Islet of Langerhans (tissue), 1 donor: ENCODE measurements around the gene E2F2.

Experiments
- FAIRE-seq: peaks from one replicate; lab custom pipeline; 2011; peaks lifted over from hg19 to GRCh38; lab: Jason Lieb, UNC

The E2F2 gene

GRCh38 chr1:23530747-23531561, at the start of gene E2F2:
Gene E2F2, minus strand, starts transcription at chr1:23531233. Its CDS starts 440 bp downstream, at chr1:23530793.
- no peak for FAIRE-seq

DNA sequence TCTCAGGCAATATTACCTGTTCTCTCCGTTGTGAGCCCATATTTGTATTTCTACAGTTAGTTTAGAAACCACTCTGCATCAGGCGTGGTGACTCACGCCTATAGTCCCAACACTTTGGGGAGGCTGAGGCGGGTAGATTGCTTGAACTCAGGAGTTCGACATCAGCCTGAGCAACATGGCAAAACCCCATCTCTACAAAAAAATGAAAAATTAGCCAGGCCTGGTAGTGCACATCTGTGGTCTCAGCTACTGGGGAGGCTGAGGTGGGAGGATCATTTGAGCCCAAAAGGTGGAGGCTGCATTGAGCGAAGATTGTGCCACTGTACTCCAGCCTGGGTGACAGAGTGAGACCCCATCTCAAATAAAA, 47.9 kb upstream of the E2F2 start:
- FAIRE-seq = no peak

- no peak for FAIRE-seq
These were observed 47.4 kb upstream of the E2F2 start for GRCh38 chr1:23578311-23578996.

- FAIRE-seq = no peak
These were observed 46.3 kb upstream of the E2F2 start for GRCh38 chr1:23577056-23578004.

GRCh38 chr1:23576338-23577055, 45.5 kb upstream of the E2F2 start:
- FAIRE-seq = no peak

- no peak for FAIRE-seq
These were observed 44.3 kb upstream of the E2F2 start for GRCh38 chr1:23575226-23575810.

- FAIRE-seq = no peak
These were observed 43.3 kb upstream of the E2F2 start for GRCh38 chr1:23574265-23574754.

DNA sequence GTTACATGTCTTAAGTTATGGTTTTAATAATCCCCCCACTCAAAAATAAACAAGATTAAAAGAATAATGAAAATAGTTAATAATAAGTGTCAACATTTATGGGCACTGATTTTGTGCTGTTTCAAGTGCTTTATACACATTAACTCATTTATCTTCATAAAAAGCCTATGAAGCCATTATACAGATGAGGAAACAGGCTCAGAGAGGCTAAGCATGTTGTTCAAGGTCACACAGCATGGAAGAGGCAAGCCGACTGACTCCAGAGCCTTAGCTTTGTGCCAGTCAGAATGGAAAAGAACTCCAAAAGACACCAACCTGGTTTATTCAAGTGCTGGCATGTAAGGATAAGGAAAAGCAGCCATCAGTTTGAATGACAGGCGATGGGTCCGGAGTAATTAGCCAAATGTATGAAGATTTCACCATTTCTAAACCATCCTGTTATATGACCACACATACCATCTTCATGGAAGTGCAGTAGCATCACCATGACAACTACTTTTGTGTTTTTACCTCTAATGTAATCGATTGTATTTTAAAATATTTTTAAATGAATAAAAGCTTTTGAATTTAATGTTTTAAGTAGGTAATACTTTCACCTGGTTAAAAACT, 42.6 kb upstream of the E2F2 start:
- FAIRE-seq = no peak

DNA sequence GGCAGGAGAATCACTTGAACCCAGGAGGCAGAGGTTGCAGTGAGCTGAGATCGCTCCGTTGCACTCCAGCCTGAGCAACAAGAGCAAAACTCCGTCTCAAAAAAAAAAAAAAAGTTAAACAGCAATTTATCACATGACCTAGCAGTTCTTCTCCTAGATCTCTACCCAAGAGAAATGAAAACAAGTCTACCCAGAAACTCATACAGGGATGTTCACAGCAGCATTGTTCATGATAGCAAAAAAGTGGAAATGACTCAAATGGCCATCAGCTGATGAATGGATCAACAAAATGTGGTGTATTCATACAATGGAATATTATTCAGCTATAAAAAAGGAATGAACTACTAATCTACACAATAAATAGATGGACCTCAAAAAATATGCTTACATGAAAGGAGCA, 40.4 kb upstream of the E2F2 start:
- no peak for FAIRE-seq

DNA sequence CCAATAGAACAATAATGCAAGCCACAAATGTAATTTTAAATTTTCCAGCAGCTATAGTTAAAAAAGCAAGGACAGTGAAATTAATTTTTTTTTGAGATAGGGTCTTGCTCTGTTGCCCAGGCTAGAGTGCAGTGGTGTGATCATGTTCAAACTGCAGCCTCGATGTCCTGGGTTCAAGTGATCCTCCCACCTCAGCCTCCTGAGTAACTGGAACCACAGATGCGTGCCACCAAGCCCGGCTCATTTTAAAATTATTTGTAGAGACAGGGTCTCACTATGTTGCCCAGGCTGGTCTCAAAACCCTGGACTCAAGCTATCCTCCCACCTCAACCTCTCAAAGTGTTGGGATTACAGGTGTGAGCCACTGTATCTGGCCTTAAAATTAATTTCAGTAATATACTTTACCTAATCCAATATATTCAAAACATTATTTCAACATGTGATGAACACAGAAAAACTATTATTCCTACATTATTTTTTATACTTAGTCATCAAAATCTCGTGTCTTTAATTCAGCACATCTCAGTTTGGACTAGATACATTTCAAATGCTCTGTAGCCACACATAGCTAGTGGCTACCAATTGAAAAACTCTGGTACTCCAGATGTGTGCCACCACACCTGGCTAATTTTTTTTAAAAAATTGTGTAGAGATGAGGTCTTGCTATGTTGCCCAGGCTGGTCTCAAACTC, 39.1 kb upstream of the E2F2 start:
- FAIRE-seq = no peak

GRCh38 chr1:23568608-23569383, 37.8 kb upstream of the E2F2 start:
- FAIRE-seq = no peak

DNA sequence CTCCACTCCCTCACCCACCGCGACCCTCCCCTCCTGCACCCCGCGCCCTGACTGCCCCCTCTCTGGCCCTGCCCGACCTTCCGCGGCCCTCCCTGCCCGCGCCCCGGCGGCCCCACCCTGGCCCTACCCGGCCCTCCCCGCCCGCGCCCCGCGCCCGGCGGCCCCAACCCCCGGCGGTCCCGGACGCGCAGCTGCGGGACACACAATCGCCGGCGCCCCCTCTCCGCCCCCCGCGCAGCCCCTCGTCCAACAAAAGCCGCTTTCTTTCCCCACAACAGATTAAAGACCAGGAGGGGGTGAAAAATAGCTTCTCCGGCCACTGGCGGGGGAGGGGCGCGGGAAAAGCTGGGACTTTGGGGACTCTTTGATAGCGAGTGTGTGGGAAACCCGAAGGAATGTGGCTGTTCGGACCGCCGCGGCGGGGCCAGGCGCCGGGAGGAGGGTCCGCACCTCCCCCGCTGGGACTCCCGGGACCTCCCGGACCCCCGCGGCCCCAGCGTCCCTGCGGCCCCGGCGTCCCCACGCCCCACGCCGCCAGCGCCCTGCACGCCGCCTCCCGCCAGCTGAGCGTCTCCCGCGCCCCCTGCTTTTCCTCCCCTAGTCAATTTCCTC, 37.1 kb upstream of the E2F2 start:
- FAIRE-seq = no peak

- FAIRE-seq = no peak
These were observed 36.6 kb upstream of the E2F2 start for GRCh38 chr1:23567629-23567995.

DNA sequence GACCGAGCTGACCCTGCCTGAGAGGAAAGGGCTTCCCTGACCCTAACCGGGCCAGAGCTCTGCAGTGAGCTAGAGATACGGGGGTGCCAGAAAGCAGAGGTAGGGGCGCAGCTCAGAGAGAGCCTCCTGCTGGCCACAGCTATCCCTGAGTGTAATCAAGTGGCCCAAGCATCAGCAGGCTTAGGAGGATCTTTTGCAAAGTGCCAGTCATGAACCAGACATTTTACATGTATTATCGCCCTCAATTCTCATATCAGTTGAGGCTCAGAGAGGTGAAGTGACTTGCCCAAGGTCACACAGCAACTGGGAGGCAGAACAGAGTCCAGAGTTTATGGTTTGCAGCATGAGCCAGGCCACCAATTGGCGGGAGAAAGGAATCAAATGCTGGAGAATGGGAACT, 35.3 kb upstream of the E2F2 start:
- no peak for FAIRE-seq

GRCh38 chr1:23565776-23566175, 34.7 kb upstream of the E2F2 start:
- no peak for FAIRE-seq

- no peak for FAIRE-seq
These were observed 33.6 kb upstream of the E2F2 start for GRCh38 chr1:23564529-23565122.

DNA sequence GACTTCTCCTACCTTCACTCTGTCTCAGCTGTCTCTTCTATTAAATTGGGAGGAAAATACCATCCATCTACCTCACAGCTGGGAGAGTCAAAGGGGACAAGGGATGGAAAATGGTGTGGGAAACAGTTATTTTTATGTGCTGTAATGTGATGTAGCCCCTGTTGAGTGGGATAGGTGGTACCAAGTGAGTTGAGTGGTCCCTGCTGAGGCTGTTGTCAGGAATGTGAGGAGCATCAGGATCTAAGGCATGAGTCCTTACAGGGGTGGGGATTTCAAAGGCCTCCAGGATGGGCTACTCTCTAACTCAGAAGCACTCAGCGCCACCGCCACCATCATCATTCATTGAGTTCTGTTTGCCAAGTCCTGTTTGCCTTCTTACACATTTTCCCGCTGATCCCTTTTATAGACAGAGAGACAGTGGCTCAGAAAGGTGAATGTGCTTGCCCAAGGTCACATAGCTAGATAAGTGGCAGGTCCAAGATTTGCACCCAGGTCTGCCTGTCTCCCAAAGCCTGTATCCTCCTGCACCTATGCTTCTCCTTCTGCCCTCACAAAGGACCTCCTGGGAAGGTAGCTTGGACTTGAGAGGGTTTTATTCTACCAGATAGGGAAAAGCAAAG, 32.8 kb upstream of the E2F2 start:
- no peak for FAIRE-seq

GRCh38 chr1:23563003-23563402, 32.0 kb upstream of the E2F2 start:
- no peak for FAIRE-seq
